ENCODE measurements around the gene ZNF655.

GRCh38 chr7:99576251-99576650, 17.8 kb downstream of the ZNF655 start:
- TF ChIP-seq CTCF (conservative IDR thresholded peaks at IDR 0.05 in 1 of 2, IDR thresholded peaks at IDR 0.05 in 1 of 2; ENCODE audit: extremely low read depth in 1 of 2, insufficient read depth in 1 of 2, low read depth in 1 of 2, low read length in 2 of 2): no peak
- TF ChIP-seq EZH2 (IDR thresholded peaks at IDR 0.05; ENCODE audit: borderline replicate concordance, low read length): no peak
